Measurements from ENCODE around the gene AMIGO1. TPM values are rescaled to one million over a fixed set of nuclear protein-coding genes. Genes with fewer than 3 reads are reported as not detected.

Gene AMIGO1
- total RNA-seq, 1 experiment from 2014 or later: 0.10 TPM

GRCh38 chr1:109546311-109547109 is 37.0 kb upstream of the AMIGO1 start (continued):
- no peak for TF ChIP-seq ZNF274 (IDR thresholded peaks at IDR 0.05; ENCODE audit: low read depth, low read length)
- no peak for TF ChIP-seq CEBPB (IDR thresholded peaks at IDR 0.05; ENCODE audit: low read depth)
- TF ChIP-seq JUND (IDR thresholded peaks at IDR 0.05): no peak
- TF ChIP-seq SIN3A (IDR thresholded peaks at IDR 0.05; ENCODE audit: low read depth): peak; percentile 12; the same call in 1 of the 2 replicates
- peak; percentile 99 for TF ChIP-seq RAD21 (IDR thresholded peaks at IDR 0.05; ENCODE audit: low read depth)
- 0 out of 2 replicates have a peak, but pooled peaks have one; percentile 10 for TF ChIP-seq SP1 (IDR thresholded peaks at IDR 0.05; ENCODE audit: low read depth)

- H3K27ac ChIP-seq (ENCODE audit: low read depth, low read length): no peak overlapping the region
- ATAC-seq (no peak), DNase-seq (ENCODE audit: low read depth, low spot score) (no peak)
- no peak overlapping the region for H3K9ac ChIP-seq (ENCODE audit: low read length)
- no peaks in the 10 kb centered on the region for H4K20me1 ChIP-seq (ENCODE audit: insufficient read depth)
- no peak overlapping the region for H3K4me2 ChIP-seq (ENCODE audit: low read length)
- no peaks in the 10 kb centered on the region for H3K9me3 ChIP-seq (ENCODE audit: control insufficient read depth in 1 of 2, insufficient read depth in 1 of 2, low read depth in 1 of 2, low read length in 2 of 2)
- no peak overlapping the region for H2AFZ ChIP-seq (ENCODE audit: low read depth, low read length, poor library complexity, severe bottlenecking)
- H3K27me3 ChIP-seq (ENCODE audit: insufficient read depth, low read length): no peaks in the 10 kb centered on the region
- no TSS peak for BruUV-seq (replicated peaks)
- H3K79me2 ChIP-seq (ENCODE audit: insufficient read depth, low read length): peaks cover 22% of the 10 kb centered on the region
- CTCF ChIA-PET: interaction anchor here (0.8 to 2.8 kb wide), 3 partner anchors 12 to 230 kb away, joined by 3 to 25 read pairs (median 4); no protein-coding TSS in a partner anchor
- H3K36me3 ChIP-seq (ENCODE audit: control insufficient read depth in 1 of 2, insufficient read depth in 2 of 2, low read length in 2 of 2): no peaks in the 10 kb centered on the region
- no peak overlapping the region for H3K4me3 ChIP-seq (replicated peaks in 1 of 2; ENCODE audit: low read depth in 1 of 2, low read length in 2 of 2)
- peaks cover 7 to 14% of the 10 kb centered on the region in 2 experiments for H3K4me1 ChIP-seq (ENCODE audit: control insufficient read depth in 1 of 2, insufficient read depth in 2 of 2, low read length in 2 of 2)
- RAD21 ChIA-PET (ENCODE audit: low non-redundant PET in 1 of 2, low total read pairs in 2 of 2, uncharacterized antibody in 2 of 2, unreplicated experiment in 2 of 2): no interaction called here
- no peaks in the 10 kb centered on the region for H3K9me2 ChIP-seq (ENCODE audit: insufficient read depth)
- intact Hi-C loops (cut with micrococcal nuclease): no loop called here
- POLR2A ChIA-PET: no interaction called here
- no peak for TF ChIP-seq ZFX (IDR thresholded peaks at IDR 0.05)
- no peak for TF ChIP-seq SP1 (IDR thresholded peaks at IDR 0.05; ENCODE audit: low read depth)
- no peak for TF ChIP-seq ATF3 (IDR thresholded peaks at IDR 0.05)
- TF ChIP-seq EGR1 (IDR thresholded peaks at IDR 0.05; ENCODE audit: low read depth): no peak
- no peak for TF ChIP-seq YY1 (IDR thresholded peaks at IDR 0.05; ENCODE audit: extremely low read depth, insufficient replicate concordance, low read depth, low read length)
- no peak for TF ChIP-seq RAD21 (IDR thresholded peaks at IDR 0.05; ENCODE audit: low read depth)
- no peak for TF ChIP-seq MAX (IDR thresholded peaks at IDR 0.05)
- no peak for TF ChIP-seq REST (IDR thresholded peaks at IDR 0.05; ENCODE audit: low read depth)
- no peak for TF ChIP-seq CTCF (IDR thresholded peaks at IDR 0.05 in 2 of 3, conservative IDR thresholded peaks at IDR 0.05 in 1 of 3; ENCODE audit: borderline replicate concordance in 1 of 3, insufficient read depth in 1 of 3, low read depth in 2 of 3, low read length in 2 of 3)
- TF ChIP-seq JUND (IDR thresholded peaks at IDR 0.05): no peak
- no peak for TF ChIP-seq POLR2AphosphoS5 (IDR thresholded peaks at IDR 0.05; ENCODE audit: low read depth, low read length)
- no peak for TF ChIP-seq CBX3 (IDR thresholded peaks at IDR 0.05; ENCODE audit: low read depth)
- no peak for TF ChIP-seq TCF7L2 (IDR thresholded peaks at IDR 0.05; ENCODE audit: borderline replicate concordance, extremely low read depth, insufficient read depth, insufficient read length)
- TF ChIP-seq SRF (IDR thresholded peaks at IDR 0.05; ENCODE audit: low read depth): no peak
- no peak for TF ChIP-seq FOSL1 (IDR thresholded peaks at IDR 0.05; ENCODE audit: low read depth)
Measured at GRCh38 chr1:109543988-109544735, 34.6 kb upstream of the AMIGO1 start.
